Subcutaneous adipose tissue (tissue), 4 donors: ENCODE measurements around the gene LPXN. TPM values are rescaled to one million over a fixed set of nuclear protein-coding genes. Genes with fewer than 3 reads are reported as not detected.

Experiments used
- total RNA-seq, 4 donors: library from RNA; depleted of rRNA; stranded (reverse); fragments of >200 nt; gene quantifications; one replicate each; pipeline ENCODE4 v1.1.0, GENCODE V29; 2016
- TF ChIP-seq, protein P1 (sequence below): fragments of 450-650 bp; IDR thresholded peaks from one replicate; pipeline ENCODE4 v1.5.1; 2016; ENCODE audit warnings: low read depth, mild to moderate bottlenecking, control low read depth, antibody characterized with exemption, moderate library complexity

LPXN gene
- total RNA-seq, 4 donors from 2014 or later, result 7.9 to 75.5 (median 14.2) TPM

GRCh38 chr11:58530236-58530635 lies 45.4 kb downstream of the LPXN start:
- TF ChIP-seq, protein P1, sequence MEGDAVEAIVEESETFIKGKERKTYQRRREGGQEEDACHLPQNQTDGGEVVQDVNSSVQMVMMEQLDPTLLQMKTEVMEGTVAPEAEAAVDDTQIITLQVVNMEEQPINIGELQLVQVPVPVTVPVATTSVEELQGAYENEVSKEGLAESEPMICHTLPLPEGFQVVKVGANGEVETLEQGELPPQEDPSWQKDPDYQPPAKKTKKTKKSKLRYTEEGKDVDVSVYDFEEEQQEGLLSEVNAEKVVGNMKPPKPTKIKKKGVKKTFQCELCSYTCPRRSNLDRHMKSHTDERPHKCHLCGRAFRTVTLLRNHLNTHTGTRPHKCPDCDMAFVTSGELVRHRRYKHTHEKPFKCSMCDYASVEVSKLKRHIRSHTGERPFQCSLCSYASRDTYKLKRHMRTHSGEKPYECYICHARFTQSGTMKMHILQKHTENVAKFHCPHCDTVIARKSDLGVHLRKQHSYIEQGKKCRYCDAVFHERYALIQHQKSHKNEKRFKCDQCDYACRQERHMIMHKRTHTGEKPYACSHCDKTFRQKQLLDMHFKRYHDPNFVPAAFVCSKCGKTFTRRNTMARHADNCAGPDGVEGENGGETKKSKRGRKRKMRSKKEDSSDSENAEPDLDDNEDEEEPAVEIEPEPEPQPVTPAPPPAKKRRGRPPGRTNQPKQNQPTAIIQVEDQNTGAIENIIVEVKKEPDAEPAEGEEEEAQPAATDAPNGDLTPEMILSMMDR, result no peak

- TF ChIP-seq, protein P1, result no peak
Measured at GRCh38 chr11:58527429-58527828, 48.2 kb downstream of the LPXN start.

DNA sequence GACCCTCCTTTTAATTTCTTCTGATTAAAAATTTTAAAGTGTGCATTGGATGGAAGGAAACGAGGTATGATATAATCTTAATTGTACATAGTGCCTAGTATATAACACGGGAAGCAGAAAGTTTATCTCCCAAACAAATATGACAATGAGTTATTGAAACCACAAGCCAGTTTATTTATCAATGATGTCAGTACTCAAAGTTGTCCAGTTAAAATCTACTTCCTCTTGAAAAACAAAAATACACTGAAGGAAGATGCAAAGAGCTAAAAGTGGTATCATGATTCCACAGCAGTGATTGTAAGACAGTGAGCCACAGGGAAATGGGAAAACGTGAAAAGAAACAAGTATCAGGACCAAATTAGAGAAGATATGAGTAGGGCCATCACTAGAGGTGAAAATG lies 48.9 kb downstream of the LPXN start:
- TF ChIP-seq, protein P1, result no peak

DNA sequence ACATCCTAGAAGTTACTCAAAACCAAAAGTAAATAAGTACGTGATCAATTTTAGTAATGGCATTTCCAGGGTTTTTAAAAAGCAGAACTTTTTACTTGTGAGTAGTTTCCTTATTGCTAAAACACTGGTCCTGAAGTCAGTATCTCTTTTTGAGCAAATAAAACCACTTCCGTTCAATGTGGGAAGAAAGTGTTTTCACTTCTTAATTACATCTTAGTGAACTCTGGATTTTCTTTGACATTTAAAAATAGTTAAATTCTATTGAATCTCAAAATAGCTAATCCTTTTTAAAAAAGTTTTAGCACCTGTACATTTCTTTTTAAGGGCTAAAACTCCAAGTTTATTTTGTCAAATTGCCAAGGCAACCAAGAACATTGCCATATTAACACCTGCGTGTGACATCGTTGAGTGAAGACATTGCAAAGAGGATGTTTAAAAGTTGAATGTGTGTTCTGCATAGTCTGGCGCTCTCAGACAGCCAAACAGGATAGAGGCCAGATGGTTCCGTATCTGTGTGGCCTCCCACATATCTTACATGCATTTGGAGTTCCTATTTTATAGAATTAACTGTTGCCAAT lies 50.5 kb downstream of the LPXN start:
- TF ChIP-seq, protein P1, result no peak

DNA sequence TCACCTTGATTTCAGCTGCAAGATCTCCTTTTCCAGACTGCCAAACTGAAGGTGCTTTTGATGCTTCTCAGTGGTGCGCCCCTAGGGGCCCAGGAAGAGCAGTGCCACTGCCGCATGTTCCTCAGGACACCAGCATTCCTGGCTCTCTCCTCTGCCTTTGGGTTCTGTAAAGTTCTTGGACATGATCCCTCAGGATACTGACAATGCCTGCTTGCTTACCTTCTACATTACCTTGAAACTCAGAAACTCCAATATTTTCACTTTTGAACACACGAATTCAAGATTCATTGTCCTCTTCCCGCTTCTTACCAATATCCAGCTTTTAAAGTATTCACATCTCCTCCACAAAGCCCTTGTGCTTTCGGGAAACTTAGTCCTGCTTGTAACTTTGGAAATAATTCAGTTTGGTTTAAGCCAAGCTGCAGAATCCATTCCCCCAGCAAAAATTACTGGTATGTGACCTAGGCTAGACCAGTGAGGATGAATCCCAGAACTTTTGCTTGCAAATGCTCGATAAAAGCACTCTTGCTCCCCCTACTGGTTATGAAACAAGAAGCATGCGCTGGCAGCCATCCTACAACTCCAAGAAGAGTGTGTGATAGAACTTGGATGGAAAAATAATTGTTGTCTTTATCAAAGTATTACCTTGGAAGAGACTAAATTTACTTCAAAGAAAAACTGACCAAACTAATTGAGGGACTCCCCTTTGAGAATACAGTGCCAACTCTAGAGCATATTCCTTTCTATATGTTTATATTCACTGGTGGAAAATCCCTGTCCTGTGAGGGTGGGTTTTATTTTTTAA lies 51.2 kb downstream of the LPXN start:
- TF ChIP-seq, protein P1, result no peak

DNA sequence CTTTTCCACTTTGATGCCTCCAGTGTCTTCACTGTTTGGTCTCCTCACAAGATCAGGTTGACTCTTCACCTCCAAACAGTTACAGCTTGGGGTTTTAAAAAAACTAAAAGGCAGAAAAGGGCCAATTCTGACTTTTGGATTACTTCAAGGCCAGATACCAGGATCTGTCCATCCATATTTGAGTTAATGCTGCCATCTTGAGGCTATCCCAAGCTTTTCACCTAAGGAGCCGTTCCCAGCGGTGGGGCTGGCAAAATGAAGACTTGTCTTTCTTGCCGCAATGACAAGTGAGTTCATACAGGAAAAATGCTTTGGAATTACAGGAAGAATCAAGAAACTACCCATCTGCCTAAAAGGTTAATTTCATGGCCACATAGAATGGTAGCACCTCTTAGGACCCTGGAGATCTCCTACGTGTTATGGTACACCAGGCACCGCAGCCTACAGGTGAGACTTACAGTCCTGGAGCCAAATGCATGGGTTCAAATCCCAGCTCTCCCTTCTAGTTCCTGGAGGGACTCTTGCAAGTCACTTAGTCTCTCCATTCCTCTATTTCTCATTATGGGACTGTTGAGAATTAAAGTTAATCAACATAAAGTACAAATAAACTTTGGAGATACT lies 61.8 kb downstream of the LPXN start:
- TF ChIP-seq, protein P1, result no peak

- TF ChIP-seq, protein P1, result no peak
Measured at GRCh38 chr11:58511636-58512035, 64.0 kb downstream of the LPXN start.
